PFSK-1 (cell line): ENCODE results near the gene CHMP3.

Experiments
- FOXP2 ChIP-seq: optimal IDR thresholded peaks from 2 replicates; pipeline ENCODE3; 2011; ENCODE audit warnings: borderline replicate concordance, control low read depth, inconsistent platforms; ENCODE audit not compliant: insufficient read depth; ENCODE audit errors: extremely low read length, extremely low read depth
- POLR2AphosphoS5 ChIP-seq: IDR thresholded peaks from 2 replicates; pipeline ENCODE4 v1.6.1; 2012; ENCODE audit warnings: low read depth, mild to moderate bottlenecking, control low read depth, low read length, moderate library complexity
- REST ChIP-seq, 2 experiments: IDR thresholded peaks; 2 replicates each; pipeline versions ENCODE4 v1.6.1 to v1.8.0; 2011 to 2012; ENCODE audit warnings: low read depth in 2 of 2, low read length in 2 of 2, control low read depth in 1 of 2, inconsistent platforms in 1 of 2, mild to moderate bottlenecking in 1 of 2, moderate library complexity in 1 of 2; ENCODE audit not compliant: insufficient read depth in 1 of 2
- SIN3A ChIP-seq: IDR thresholded peaks from 2 replicates; pipeline ENCODE4 v1.6.1; 2012; ENCODE audit warnings: mild to moderate bottlenecking, low read length, moderate library complexity, borderline replicate concordance; ENCODE audit not compliant: insufficient read depth
- TAF1 ChIP-seq: IDR thresholded peaks from 2 replicates; pipeline ENCODE4 v1.6.1; 2012; ENCODE audit warnings: low read length, control low read depth, borderline replicate concordance; ENCODE audit not compliant: insufficient read depth

Gene CHMP3

GRCh38 chr2:86500325-86501083, 62.7 kb downstream of the CHMP3 start:
- no peak for TF ChIP-seq FOXP2
- no peak for TF ChIP-seq SIN3A
- no peak for TF ChIP-seq TAF1
- no peak for TF ChIP-seq REST (IDR thresholded peaks at IDR 0.05; ENCODE audit: insufficient read depth in 1 of 2, low read depth in 2 of 2, low read length in 2 of 2)
- TF ChIP-seq POLR2AphosphoS5, result no peak

- no peak for TF ChIP-seq TAF1
- TF ChIP-seq POLR2AphosphoS5, result no peak
- TF ChIP-seq FOXP2, result no peak
- no peak for TF ChIP-seq SIN3A
- TF ChIP-seq REST (IDR thresholded peaks at IDR 0.05; ENCODE audit: insufficient read depth in 1 of 2, low read depth in 2 of 2, low read length in 2 of 2), result no peak
Observed at GRCh38 chr2:86499326-86499725, 63.9 kb downstream of the CHMP3 start.

GRCh38 chr2:86498468-86499260, 64.6 kb downstream of the CHMP3 start:
- no peak for TF ChIP-seq POLR2AphosphoS5
- no peak for TF ChIP-seq TAF1
- no peak for TF ChIP-seq REST (IDR thresholded peaks at IDR 0.05; ENCODE audit: insufficient read depth in 1 of 2, low read depth in 2 of 2, low read length in 2 of 2)
- no peak for TF ChIP-seq FOXP2
- no peak for TF ChIP-seq SIN3A

GRCh38 chr2:86492048-86492453, 71.2 kb downstream of the CHMP3 start:
- TF ChIP-seq FOXP2, result no peak
- TF ChIP-seq POLR2AphosphoS5, result no peak
- no peak for TF ChIP-seq TAF1
- no peak for TF ChIP-seq REST (IDR thresholded peaks at IDR 0.05; ENCODE audit: insufficient read depth in 1 of 2, low read depth in 2 of 2, low read length in 2 of 2)
- TF ChIP-seq SIN3A, result no peak

GRCh38 chr2:86491088-86491487, 72.2 kb downstream of the CHMP3 start:
- TF ChIP-seq FOXP2 (no peak), TAF1 (no peak), SIN3A (no peak), POLR2AphosphoS5 (no peak), REST (IDR thresholded peaks at IDR 0.05; ENCODE audit: insufficient read depth in 1 of 2, low read depth in 2 of 2, low read length in 2 of 2) (no peak)
